K562 (cell line): ENCODE measurements around the gene MAP3K14. TPM values are rescaled to one million over a fixed set of nuclear protein-coding genes. Genes with fewer than 3 reads are reported as not detected.
A peak's percentile ranks its signal among the peaks of the same experiment; 100 is the strongest.

Experiments used
- ATAC-seq: fragments of 200-7000 bp; cut with Tn5 transposase; 3 replicates; pipeline ENCODE4 v1.9.1; 2020; ENCODE audit warnings: moderate library complexity
- BruUV-seq: library from RNA; stranded (reverse); fragments of 400-500 nt; replicated peaks from 2 replicates; lab custom pipeline; 2021; lab: Mats Ljungman, UMichigan
- CTCF ChIA-PET: fragments of 300-600 bp; formaldehyde crosslinking; extraction: SDS; loops from one replicate; lab custom pipeline; 2021; ENCODE audit warnings: low intra/inter-chr PET ratio; lab: Yijun Ruan, JAX
- POLR2A ChIA-PET: fragments of 300-600, 350-650 bp; sonication (Branson Sonifier 250); formaldehyde crosslinking; extraction: SDS; loops from one replicate; lab custom pipeline; 2021; ENCODE audit warnings: antibody characterized with exemption, inconsistent platforms; lab: Yijun Ruan, JAX
- DNase-seq, 4 experiments: peaks; one replicate each; pipeline versions ENCODE4 v3.0.0 to v3.0.0-alpha.2; 2011 to 2018; ENCODE audit warnings: low spot score in 3 of 4, mixed read lengths in 3 of 4; ENCODE audit errors: extremely low read depth in 1 of 4
- FAIRE-seq: peaks from 2 replicates; lab custom pipeline; 2011; peaks lifted over from hg19 to GRCh38; lab: Jason Lieb, UNC
- H2AFZ ChIP-seq: 2 replicates; pipeline ENCODE4 v1.6.0; 2011; ENCODE audit warnings: low read depth, low read length, control low read depth, inconsistent platforms
- H3K27ac ChIP-seq: fragments of 200-600 bp; 3 replicates; pipeline ENCODE4 v1.8.0; 2011; ENCODE audit warnings: low read depth, mild to moderate bottlenecking, control low read depth, inconsistent platforms, low read length, moderate library complexity, mixed read lengths; ENCODE audit errors: extremely low read depth
- H3K27me3 ChIP-seq, 2 experiments: fragments of 300-600 bp in 1 of 2; 2 replicates in 1 of 2; 3 replicates in 1 of 2; pipeline versions ENCODE4 v1.6.0 to v1.8.0; 2011; ENCODE audit warnings: inconsistent platforms in 2 of 2, low read length in 2 of 2, mild to moderate bottlenecking in 1 of 2, mixed read lengths in 1 of 2, moderate library complexity in 1 of 2; ENCODE audit not compliant: control insufficient read depth in 2 of 2, insufficient read depth in 2 of 2
- H3K36me3 ChIP-seq: fragments of 300-600 bp; 3 replicates; pipeline ENCODE4 v1.8.0; 2011; ENCODE audit warnings: mild to moderate bottlenecking, low read length, inconsistent platforms; ENCODE audit not compliant: control insufficient read depth, insufficient read depth
- H3K4me1 ChIP-seq, 2 experiments: fragments of 200-600 bp in 1 of 2; replicated peaks in 1 of 2; 2 replicates in 1 of 2; 3 replicates in 1 of 2; pipeline versions ENCODE4 v1.5.1 to v1.8.0; 2011; ENCODE audit warnings: inconsistent platforms in 2 of 2, low read length in 2 of 2, mild to moderate bottlenecking in 1 of 2, mixed read lengths in 1 of 2, moderate library complexity in 1 of 2; ENCODE audit not compliant: control insufficient read depth in 2 of 2, insufficient read depth in 2 of 2
- H3K4me2 ChIP-seq: 2 replicates; pipeline ENCODE4 v1.6.1; 2011; ENCODE audit warnings: low read length, control low read depth, inconsistent platforms, mixed read lengths; ENCODE audit not compliant: insufficient read depth
- H3K4me3 ChIP-seq: fragments of 200-600 bp; sonication (generic), shearing (Covaris generic); 2 replicates; pipeline ENCODE4 v1.5.1; 2016; ENCODE audit warnings: control low read depth, inconsistent platforms
- H3K79me2 ChIP-seq: fragments of 200-600 bp; 3 replicates; pipeline ENCODE4 v1.8.0; 2011; ENCODE audit warnings: low read length, inconsistent platforms; ENCODE audit not compliant: control insufficient read depth, insufficient read depth
- H3K9ac ChIP-seq, 2 experiments: 2 replicates each; pipeline versions ENCODE4 v1.6.0 to v1.6.1; 2011; ENCODE audit warnings: low read depth in 2 of 2, low read length in 2 of 2, control low read depth in 1 of 2, inconsistent platforms in 1 of 2, mild to moderate bottlenecking in 1 of 2, mixed read lengths in 1 of 2; ENCODE audit not compliant: insufficient read depth in 1 of 2
- H3K9me1 ChIP-seq: one replicate; pipeline ENCODE4 v1.6.0; 2011; ENCODE audit warnings: inconsistent platforms, mild to moderate bottlenecking, low read length, moderate library complexity; ENCODE audit not compliant: control insufficient read depth, insufficient read depth
- H3K9me3 ChIP-seq: replicated peaks from 2 replicates; pipeline ENCODE4 v1.5.1; 2011; ENCODE audit warnings: low read depth, low read length, inconsistent platforms; ENCODE audit not compliant: control insufficient read depth, insufficient read depth
- H4K20me1 ChIP-seq: replicated peaks from 2 replicates; pipeline ENCODE4 v1.6.1; 2011; ENCODE audit warnings: low read length, inconsistent platforms, mixed read lengths; ENCODE audit not compliant: control insufficient read depth, insufficient read depth
- C11orf30 ChIP-seq: fragments of 450-650 bp; IDR thresholded peaks from 2 replicates; pipeline ENCODE4 v1.6.1; 2016; ENCODE audit warnings: low read depth, mild to moderate bottlenecking
- CBX8 ChIP-seq: fragments of 200-600 bp; sonication (generic); IDR thresholded peaks from 2 replicates; pipeline ENCODE4 v1.6.1; 2012; ENCODE audit warnings: borderline replicate concordance, mixed run types, low read depth, mild to moderate bottlenecking, moderate library complexity, mixed read lengths, low read length, control low read depth, inconsistent platforms; ENCODE audit not compliant: poor library complexity, severe bottlenecking; ENCODE audit errors: extremely low read depth
- EZH2 ChIP-seq: IDR thresholded peaks from 2 replicates; pipeline ENCODE4 v1.6.1; 2012; ENCODE audit warnings: low read depth, mild to moderate bottlenecking, inconsistent platforms, low read length, borderline replicate concordance
- FOXA3 ChIP-seq, 2 experiments: fragments of 450-650 bp in 1 of 2; sonication (generic) in 1 of 2; formaldehyde crosslinking; IDR thresholded peaks in 1 of 2; conservative IDR thresholded peaks in 1 of 2; 2 replicates each; pipeline versions ENCODE4 v1.4.0 to v1.8.0; 2020 to 2022; ENCODE audit warnings: mild to moderate bottlenecking in 2 of 2, missing genetic modification reagents in 1 of 2
- MAFG ChIP-seq: fragments of 450-650 bp; conservative IDR thresholded peaks from 2 replicates; pipeline ENCODE4 v1.6.1; 2016; ENCODE audit warnings: missing genetic modification characterization, missing compliant biosample characterization
- MAX ChIP-seq: sonication (generic); formaldehyde crosslinking; IDR thresholded peaks from 2 replicates; pipeline ENCODE4 v1.9.0; 2022; ENCODE audit warnings: mild to moderate bottlenecking, missing genetic modification reagents
- NFATC3 ChIP-seq: fragments of 450-650 bp; IDR thresholded peaks from 2 replicates; pipeline ENCODE4 v1.6.1; 2017; ENCODE audit warnings: mild to moderate bottlenecking
- NFE2 ChIP-seq: IDR thresholded peaks from 2 replicates; pipeline ENCODE4 v1.6.1; 2014; ENCODE audit warnings: antibody characterized with exemption, low read depth
- NR2C2 ChIP-seq, 2 experiments: fragments of 200-800 bp in 1 of 2; sonication (Bioruptor generic) in 1 of 2; sonication (generic) in 1 of 2; formaldehyde crosslinking in 1 of 2; IDR thresholded peaks; 2 replicates each; pipeline versions ENCODE4 v1.6.1 to v1.8.0; 2016 to 2022; ENCODE audit warnings: mild to moderate bottlenecking in 1 of 2, missing compliant biosample characterization in 1 of 2, missing genetic modification characterization in 1 of 2, missing genetic modification reagents in 1 of 2
- NR3C1 ChIP-seq: sonication (generic); formaldehyde crosslinking; IDR thresholded peaks from 2 replicates; pipeline ENCODE4 v1.8.1; 2022; ENCODE audit warnings: missing genetic modification reagents
- TEAD2 ChIP-seq: fragments of 450-650 bp; IDR thresholded peaks from 2 replicates; pipeline ENCODE4 v1.6.1; 2016; ENCODE audit warnings: missing genetic modification characterization, control low read depth, missing compliant biosample characterization
- TRIM28 ChIP-seq: fragments of 450-650 bp; IDR thresholded peaks from 2 replicates; pipeline ENCODE4 v1.6.1; 2017
- ZNF316 ChIP-seq: fragments of 450-650 bp; IDR thresholded peaks from 2 replicates; pipeline ENCODE4 v1.6.1; 2016
- ZNF436 ChIP-seq: fragments of 250-450, 450-650 bp; sonication (Bioruptor Pico); formaldehyde crosslinking; IDR thresholded peaks from 2 replicates; pipeline ENCODE4 v1.7.0; 2020; ENCODE audit warnings: mild to moderate bottlenecking
- ZNF518B ChIP-seq: fragments of 250-450 bp; sonication (Bioruptor Pico); IDR thresholded peaks from 2 replicates; pipeline ENCODE4 v1.5.0; 2021; ENCODE audit warnings: mild to moderate bottlenecking, moderate library complexity
- ZNF583 ChIP-seq: fragments of 250-450 bp; sonication (Bioruptor Pico); IDR thresholded peaks from 2 replicates; pipeline ENCODE4 v1.4.0; 2020
- WGBS: fragments of 100-300 bp; shearing (Covaris generic); methylation state at CpG from one replicate; pipeline ENCODE4 v1.1.6; 2016; ENCODE audit warnings: low coverage, mixed read lengths; ENCODE audit not compliant: insufficient coverage; ENCODE audit errors: missing lambda C conversion rate; 5-methylcytosine and 5-hydroxymethylcytosine counted together
- in situ Hi-C: fragments of 300-500 bp; cut with MboI; formaldehyde crosslinking; loops from 4 replicates; pipeline ENCODE4 v1.15.0; 2018; ENCODE audit warnings: inconsistent platforms, mixed read lengths
- intact Hi-C: fragments of 100-400 bp; cut with micrococcal nuclease; formaldehyde crosslinking; loops from 2 replicates; pipeline ENCODE4 v1.14.2; 2022
- polyA plus RNA-seq, 8 experiments: library from polyadenylated mRNA; depleted of rRNA in 4 of 8; stranded (reverse) in 5 of 8; unstranded in 3 of 8; fragments of >200 nt; fragmentation: Nextera tagmentation in 2 of 8; fragmentation: Illumina TruSeq in 1 of 8; extraction: Ambion mirVana in 2 of 8; extraction: Trizol in 1 of 8; gene quantifications; 2 replicates each; pipeline versions ENCODE4 v1.2.1 to v1.2.3, GENCODE V29; 2011 to 2014; ENCODE audit warnings: inconsistent platforms in 1 of 8, missing spikeins in 1 of 8
- total RNA-seq, 7 experiments: library from RNA; depleted of rRNA in 6 of 7; stranded (reverse); fragments of >200 nt in 6 of 7; fragmentation: Illumina TruSeq in 2 of 7; extraction: Trizol in 2 of 7; gene quantifications; 2 replicates each; pipeline versions ENCODE4 v1.2.1 to v1.2.3, GENCODE V29; 2011 to 2021; ENCODE audit warnings: low replicate concordance in 1 of 7

Gene MAP3K14
- total and polyA plus RNA-seq, 9 of the 15 experiments (the other 6 are each of a cell fraction or from before 2014, with no cell fraction given): 0.45 to 8.7 (median 3.2) TPM

- Histone ChIP-seq H3K4me2 (no peak overlapping the region), H4K20me1 (peaks cover 20% of the 10 kb centered on the region), H2AFZ (no peak overlapping the region), H3K9me1 (no peaks in the 10 kb centered on the region), H3K4me1 (peaks cover 38 to 44% of the 10 kb centered on the region in 2 experiments), H3K36me3 (peaks cover 11% of the 10 kb centered on the region; the same call in 1 of the 3 replicates), H3K4me3 (no peak overlapping the region), H3K27ac (no peak overlapping the region)
- no peak for ATAC-seq
- WGBS: 70% methylated on average over 7 of the region's 7 CpGs
- in situ Hi-C loops: no loop called here
- CTCF ChIA-PET: no interaction called here
- DNase-seq: no peak
- FAIRE-seq: no peak
- TF ChIP-seq FOXA3 (CRISPR knock-in tag; conservative IDR thresholded peaks at IDR 0.05 in 1 of 2, IDR thresholded peaks at IDR 0.05 in 1 of 2) (no peak), C11orf30 (peak; percentile 65), ZNF583 (CRISPR knock-in tag) (no peak), MAX (CRISPR knock-in tag) (no peak), NFATC3 (no peak), NR3C1 (CRISPR knock-in tag) (no peak), TRIM28 (no peak), ZNF316 (peak; percentile 65), CBX8 (no peak), ZNF436 (CRISPR knock-in tag) (no peak), ZNF518B (CRISPR knock-in tag) (no peak), NFE2 (peak; percentile 58), MAFG (tag) (peak; percentile 51; the same call in 1 of the 2 replicates), EZH2 (no peak), NR2C2 (CRISPR knock-in tag; IDR thresholded peaks at IDR 0.05) (no peak), NR2C2 (tag; IDR thresholded peaks at IDR 0.05) (no peak), TEAD2 (no peak)
- TF ChIP-seq, all 486 proteins: peak for 4
- BruUV-seq: no TSS peak
- Histone ChIP-seq H3K27me3 (no peaks in the 10 kb centered on the region), H3K9ac (peak overlapping the region in 1 of 2 experiments; percentile 16; a peak in 2 of 4 replicates), H3K79me2 (peaks cover 70% of the 10 kb centered on the region), H3K9me3 (no peaks in the 10 kb centered on the region)
- intact Hi-C loops: loop anchor here (5.0 kb wide), 1 partner anchor 37 kb away; no protein-coding TSS in a partner anchor
- POLR2A ChIA-PET: interaction anchor here (1.0 to 1.2 kb wide), 2 partner anchors 18 to 21 kb away, joined by 3 read pairs; no protein-coding TSS in a partner anchor
Measured at GRCh38 chr17:45313996-45314740, 2.7 kb downstream of the MAP3K14 start.
